OCI-LY7 (cell line): ENCODE data around the gene SPRYD7.

Experiments used
- EZH2phosphoT487 ChIP-seq: fragments of 200-600 bp; sonication (generic); IDR thresholded peaks from 2 replicates; pipeline ENCODE4 v1.6.1; 2018; ENCODE audit warnings: low read depth, borderline replicate concordance, mild to moderate bottlenecking, mixed run types, antibody characterized with exemption, low read length, moderate library complexity, mixed read lengths
- TF ChIP-seq, protein P1 (sequence below): fragments of 200-600 bp; sonication (generic); conservative IDR thresholded peaks from 2 replicates; pipeline ENCODE4 v1.5.1; 2014; ENCODE audit warnings: mild to moderate bottlenecking, antibody characterized with exemption, low read length, moderate library complexity, mixed read lengths

DNA sequence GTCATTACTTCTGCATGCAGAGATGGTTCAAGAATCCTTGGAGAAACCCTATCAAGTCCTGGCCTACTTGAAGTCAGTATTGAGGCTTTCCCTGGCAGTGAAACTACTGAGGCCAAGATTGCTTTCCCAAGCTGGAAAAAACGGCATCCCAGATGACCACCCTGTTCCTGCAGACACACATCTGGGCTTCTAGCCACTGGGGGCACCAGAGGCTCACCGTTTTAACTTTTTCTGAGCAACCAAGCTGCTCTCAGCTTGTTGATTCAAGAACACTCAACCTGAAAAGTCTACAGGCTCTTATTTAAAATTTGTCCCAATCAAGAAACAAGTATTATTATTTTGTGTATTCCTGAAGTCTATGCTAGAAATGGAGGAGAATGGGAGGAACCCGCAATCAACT is 66.6 kb downstream of the SPRYD7 start:
- TF ChIP-seq, protein P1, sequence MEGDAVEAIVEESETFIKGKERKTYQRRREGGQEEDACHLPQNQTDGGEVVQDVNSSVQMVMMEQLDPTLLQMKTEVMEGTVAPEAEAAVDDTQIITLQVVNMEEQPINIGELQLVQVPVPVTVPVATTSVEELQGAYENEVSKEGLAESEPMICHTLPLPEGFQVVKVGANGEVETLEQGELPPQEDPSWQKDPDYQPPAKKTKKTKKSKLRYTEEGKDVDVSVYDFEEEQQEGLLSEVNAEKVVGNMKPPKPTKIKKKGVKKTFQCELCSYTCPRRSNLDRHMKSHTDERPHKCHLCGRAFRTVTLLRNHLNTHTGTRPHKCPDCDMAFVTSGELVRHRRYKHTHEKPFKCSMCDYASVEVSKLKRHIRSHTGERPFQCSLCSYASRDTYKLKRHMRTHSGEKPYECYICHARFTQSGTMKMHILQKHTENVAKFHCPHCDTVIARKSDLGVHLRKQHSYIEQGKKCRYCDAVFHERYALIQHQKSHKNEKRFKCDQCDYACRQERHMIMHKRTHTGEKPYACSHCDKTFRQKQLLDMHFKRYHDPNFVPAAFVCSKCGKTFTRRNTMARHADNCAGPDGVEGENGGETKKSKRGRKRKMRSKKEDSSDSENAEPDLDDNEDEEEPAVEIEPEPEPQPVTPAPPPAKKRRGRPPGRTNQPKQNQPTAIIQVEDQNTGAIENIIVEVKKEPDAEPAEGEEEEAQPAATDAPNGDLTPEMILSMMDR, result peak; percentile 78
- TF ChIP-seq EZH2phosphoT487, result no peak
